ENCODE data around the gene RGS8.

The RGS8 gene

GRCh38 chr1:182651339-182651724 is 33.1 kb downstream of the RGS8 start:
- intact Hi-C loops (cut with DNase I): no loop called here

GRCh38 chr1:182650678-182651338 is 33.6 kb downstream of the RGS8 start:
- intact Hi-C loops (cut with DNase I): no loop called here
- DNase-seq: no peak

More at GRCh38 chr1:182651339-182651724, 33.1 kb downstream of the RGS8 start:
- DNase-seq: no peak

DNA sequence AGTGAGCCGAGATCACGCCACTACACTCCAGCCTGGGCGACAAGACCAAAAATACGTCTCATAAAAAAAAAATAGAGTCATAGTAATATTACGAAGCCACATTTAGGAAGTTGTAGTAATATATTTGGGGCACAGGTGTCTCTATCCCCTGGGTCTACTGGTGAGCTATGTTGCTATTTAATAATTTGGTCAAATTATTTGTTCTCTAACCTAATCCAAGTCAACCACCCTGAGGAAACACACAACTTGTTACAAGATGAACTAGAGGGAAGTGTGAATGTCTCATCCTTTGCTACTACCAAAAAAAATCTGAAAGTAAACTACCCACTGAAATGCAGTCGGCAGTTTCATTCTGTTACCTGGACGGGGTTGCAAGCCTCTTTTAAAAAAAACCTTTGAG is 35.3 kb downstream of the RGS8 start:
- intact Hi-C loops (cut with DNase I): no loop called here
- DNase-seq: no peak

GRCh38 chr1:182646739-182647138 is 37.6 kb downstream of the RGS8 start:
- DNase-seq: no peak
- intact Hi-C loops (cut with DNase I): no loop called here

- no peak for DNase-seq
- intact Hi-C loops (cut with DNase I): no loop called here
These were observed 39.5 kb downstream of the RGS8 start for GRCh38 chr1:182644886-182645285.

DNA sequence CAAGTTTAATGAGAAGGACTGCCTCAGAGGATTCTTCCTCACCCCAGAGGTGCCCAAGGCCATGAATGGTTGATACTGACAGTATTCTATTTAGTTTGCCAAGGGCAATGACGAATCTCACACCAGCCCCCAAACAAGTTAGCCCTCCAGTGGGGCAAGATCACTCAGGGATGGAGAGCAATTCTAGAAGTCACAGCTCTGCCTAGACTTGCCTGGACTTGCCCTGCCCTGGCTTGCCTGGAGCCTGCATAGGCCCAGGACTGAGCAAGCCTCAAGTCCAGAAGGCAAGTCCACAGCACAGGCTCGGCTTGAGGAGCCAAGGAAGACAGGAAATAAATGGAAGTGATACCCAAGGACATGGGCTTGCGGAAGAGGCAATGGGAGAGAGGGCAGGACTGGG is 40.7 kb downstream of the RGS8 start:
- no peak for DNase-seq
- intact Hi-C loops (cut with DNase I): no loop called here

DNA sequence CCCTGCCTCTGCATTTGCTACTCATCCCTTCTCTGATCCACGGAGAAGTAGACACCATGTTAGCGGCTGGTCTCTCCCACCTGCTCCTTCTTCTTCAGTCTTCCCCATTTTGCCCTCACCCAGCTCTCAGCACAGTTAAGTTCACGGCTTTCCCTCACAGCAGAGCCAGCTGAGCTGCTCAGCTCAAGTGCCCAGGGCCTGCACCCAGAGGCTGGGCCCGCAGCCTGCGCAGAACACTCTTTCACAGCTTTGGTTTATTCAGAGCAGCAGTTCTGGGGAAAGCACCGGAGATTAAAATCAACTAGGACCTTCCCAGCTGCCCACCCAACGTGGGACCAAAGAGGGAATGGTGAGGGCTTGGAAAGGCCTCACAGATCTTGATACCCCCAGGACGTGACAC is 41.9 kb downstream of the RGS8 start:
- intact Hi-C loops (cut with DNase I): no loop called here
- no peak for DNase-seq

GRCh38 chr1:182641561-182641960 is 42.8 kb downstream of the RGS8 start:
- intact Hi-C loops (cut with DNase I): no loop called here
- DNase-seq: no peak

GRCh38 chr1:182639330-182639729 is 45.1 kb downstream of the RGS8 start:
- intact Hi-C loops (cut with DNase I): no loop called here
- DNase-seq: no peak

- no peak for DNase-seq
- intact Hi-C loops (cut with DNase I): no loop called here
These were observed 46.6 kb downstream of the RGS8 start for GRCh38 chr1:182637769-182638168.

DNA sequence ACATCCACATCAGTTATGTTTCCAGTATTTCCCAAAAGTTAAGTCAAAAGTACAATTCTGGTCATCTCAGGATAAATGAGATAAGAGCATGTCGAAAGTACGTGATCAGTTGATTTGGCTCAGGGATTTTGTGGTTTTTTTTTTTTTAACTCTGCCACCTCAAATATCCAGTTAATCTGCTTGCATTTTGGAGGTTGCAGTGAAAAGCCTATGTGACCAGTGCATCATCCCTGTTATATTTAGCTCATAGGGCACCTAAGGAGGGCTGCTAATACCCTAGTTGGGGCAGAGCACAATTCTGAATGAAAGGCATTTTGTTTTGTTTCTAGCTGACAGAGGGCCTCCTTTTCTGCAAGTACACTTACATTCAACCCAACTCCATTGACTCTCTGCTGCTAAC is 48.5 kb downstream of the RGS8 start:
- DNase-seq: no peak
- intact Hi-C loops (cut with DNase I): no loop called here
